ENCODE results near the gene DYRK1A. TPM values are rescaled to one million over a fixed set of nuclear protein-coding genes. Genes with fewer than 3 reads are reported as not detected.

DYRK1A gene
- total and polyA plus RNA-seq, 4 donors: 42.4 to 95.9 (median 59.1) TPM

GRCh38 chr21:37451446-37451845 is 84.9 kb downstream of the DYRK1A start:
- DNase-seq (ENCODE audit: low read depth in 4 of 6, low spot score in 6 of 6): no peak
- H3K9me3 ChIP-seq (ENCODE audit: control insufficient read depth, insufficient read depth, low read length): no peaks in the 10 kb centered on the region
- peaks cover 4% of the 10 kb centered on the region for H3K36me3 ChIP-seq (ENCODE audit: control insufficient read depth, insufficient read depth, low read length)
- no peaks in the 10 kb centered on the region for H3K27me3 ChIP-seq (ENCODE audit: control insufficient read depth, insufficient read depth, low read length)
- peaks cover 6% of the 10 kb centered on the region for H3K4me1 ChIP-seq (ENCODE audit: control insufficient read depth, insufficient read depth, low read length)
- H3K4me3 ChIP-seq (ENCODE audit: low read depth, low read length): no peak overlapping the region
- H3K27ac ChIP-seq (ENCODE audit: low read depth, low read length): no peak overlapping the region
- 99% methylated on average over 8 of the region's 16 CpGs for WGBS (ENCODE audit: insufficient coverage)

- Histone ChIP-seq H3K9me3 (ENCODE audit: control insufficient read depth, insufficient read depth, low read length) (no peaks in the 10 kb centered on the region), H3K4me3 (ENCODE audit: low read depth, low read length) (no peak overlapping the region), H3K36me3 (ENCODE audit: control insufficient read depth, insufficient read depth, low read length) (peaks cover 6% of the 10 kb centered on the region), H3K27ac (ENCODE audit: low read depth, low read length) (no peak overlapping the region), H3K27me3 (ENCODE audit: control insufficient read depth, insufficient read depth, low read length) (no peaks in the 10 kb centered on the region), H3K4me1 (ENCODE audit: control insufficient read depth, insufficient read depth, low read length) (peaks cover 11% of the 10 kb centered on the region)
- DNase-seq (ENCODE audit: low read depth in 4 of 6, low spot score in 6 of 6): peak in 2 of 6 donors; percentile 50 to 84
- WGBS (ENCODE audit: insufficient coverage): 39% methylated on average over 4 of the region's 4 CpGs
These were observed 85.7 kb downstream of the DYRK1A start for GRCh38 chr21:37452227-37452626.

GRCh38 chr21:37453350-37453749 is 86.8 kb downstream of the DYRK1A start:
- Histone ChIP-seq H3K4me3 (ENCODE audit: low read depth, low read length) (no peak overlapping the region), H3K36me3 (ENCODE audit: control insufficient read depth, insufficient read depth, low read length) (peaks cover 8% of the 10 kb centered on the region), H3K9me3 (ENCODE audit: control insufficient read depth, insufficient read depth, low read length) (no peaks in the 10 kb centered on the region), H3K27me3 (ENCODE audit: control insufficient read depth, insufficient read depth, low read length) (no peaks in the 10 kb centered on the region), H3K27ac (ENCODE audit: low read depth, low read length) (no peak overlapping the region), H3K4me1 (ENCODE audit: control insufficient read depth, insufficient read depth, low read length) (peaks cover 13% of the 10 kb centered on the region)
- WGBS (ENCODE audit: insufficient coverage): 78% methylated on average over 3 of the region's 4 CpGs
- no peak for DNase-seq (ENCODE audit: low read depth in 4 of 6, low spot score in 6 of 6)

- no peaks in the 10 kb centered on the region for H3K27me3 ChIP-seq (ENCODE audit: control insufficient read depth, insufficient read depth, low read length)
- peaks cover 8% of the 10 kb centered on the region for H3K36me3 ChIP-seq (ENCODE audit: control insufficient read depth, insufficient read depth, low read length)
- H3K4me3 ChIP-seq (ENCODE audit: low read depth, low read length): no peak overlapping the region
- WGBS (ENCODE audit: insufficient coverage): 67% methylated on average over 1 of the region's 2 CpGs
- DNase-seq (ENCODE audit: low read depth in 4 of 6, low spot score in 6 of 6): no peak
- peaks cover 18% of the 10 kb centered on the region for H3K4me1 ChIP-seq (ENCODE audit: control insufficient read depth, insufficient read depth, low read length)
- no peaks in the 10 kb centered on the region for H3K9me3 ChIP-seq (ENCODE audit: control insufficient read depth, insufficient read depth, low read length)
- H3K27ac ChIP-seq (ENCODE audit: low read depth, low read length): no peak overlapping the region
These were observed 88.4 kb downstream of the DYRK1A start for GRCh38 chr21:37454869-37455503.

GRCh38 chr21:37455504-37455911 is 88.9 kb downstream of the DYRK1A start:
- no peak overlapping the region for H3K4me3 ChIP-seq (ENCODE audit: low read depth, low read length)
- no peak overlapping the region for H3K27ac ChIP-seq (ENCODE audit: low read depth, low read length)
- H3K4me1 ChIP-seq (ENCODE audit: control insufficient read depth, insufficient read depth, low read length): peaks cover 18% of the 10 kb centered on the region
- DNase-seq (ENCODE audit: low read depth in 4 of 6, low spot score in 6 of 6): no peak
- H3K27me3 ChIP-seq (ENCODE audit: control insufficient read depth, insufficient read depth, low read length): no peaks in the 10 kb centered on the region
- WGBS (ENCODE audit: insufficient coverage): 86% methylated on average over 6 of the region's 7 CpGs
- peaks cover 8% of the 10 kb centered on the region for H3K36me3 ChIP-seq (ENCODE audit: control insufficient read depth, insufficient read depth, low read length)
- no peaks in the 10 kb centered on the region for H3K9me3 ChIP-seq (ENCODE audit: control insufficient read depth, insufficient read depth, low read length)

GRCh38 chr21:37458669-37459276 is 92.2 kb downstream of the DYRK1A start:
- Histone ChIP-seq H3K27me3 (ENCODE audit: control insufficient read depth, insufficient read depth, low read length) (no peaks in the 10 kb centered on the region), H3K4me1 (ENCODE audit: control insufficient read depth, insufficient read depth, low read length) (peaks cover 19% of the 10 kb centered on the region), H3K27ac (ENCODE audit: low read depth, low read length) (no peak overlapping the region), H3K36me3 (ENCODE audit: control insufficient read depth, insufficient read depth, low read length) (peaks cover 4% of the 10 kb centered on the region), H3K9me3 (ENCODE audit: control insufficient read depth, insufficient read depth, low read length) (no peaks in the 10 kb centered on the region), H3K4me3 (ENCODE audit: low read depth, low read length) (no peak overlapping the region)
- no peak for DNase-seq (ENCODE audit: low read depth in 4 of 6, low spot score in 6 of 6)
- 15% methylated on average over 2 of the region's 7 CpGs for WGBS (ENCODE audit: insufficient coverage)

GRCh38 chr21:37459575-37459974 is 93.0 kb downstream of the DYRK1A start:
- WGBS (ENCODE audit: insufficient coverage): 100% methylated on average over 1 of the region's 4 CpGs
- H3K4me3 ChIP-seq (ENCODE audit: low read depth, low read length): no peak overlapping the region
- no peak overlapping the region for H3K27ac ChIP-seq (ENCODE audit: low read depth, low read length)
- H3K9me3 ChIP-seq (ENCODE audit: control insufficient read depth, insufficient read depth, low read length): no peaks in the 10 kb centered on the region
- peaks cover 19% of the 10 kb centered on the region for H3K4me1 ChIP-seq (ENCODE audit: control insufficient read depth, insufficient read depth, low read length)
- no peaks in the 10 kb centered on the region for H3K27me3 ChIP-seq (ENCODE audit: control insufficient read depth, insufficient read depth, low read length)
- H3K36me3 ChIP-seq (ENCODE audit: control insufficient read depth, insufficient read depth, low read length): peaks cover 4% of the 10 kb centered on the region
- no peak for DNase-seq (ENCODE audit: low read depth in 4 of 6, low spot score in 6 of 6)

GRCh38 chr21:37460196-37460595 is 93.6 kb downstream of the DYRK1A start:
- WGBS (ENCODE audit: insufficient coverage): 40% methylated on average over 3 of the region's 7 CpGs
- no peaks in the 10 kb centered on the region for H3K27me3 ChIP-seq (ENCODE audit: control insufficient read depth, insufficient read depth, low read length)
- no peak overlapping the region for H3K27ac ChIP-seq (ENCODE audit: low read depth, low read length)
- no peak overlapping the region for H3K4me3 ChIP-seq (ENCODE audit: low read depth, low read length)
- DNase-seq (ENCODE audit: low read depth in 4 of 6, low spot score in 6 of 6): peak in 1 of 6 donors; percentile 37
- peaks cover 4% of the 10 kb centered on the region for H3K36me3 ChIP-seq (ENCODE audit: control insufficient read depth, insufficient read depth, low read length)
- peaks cover 19% of the 10 kb centered on the region for H3K4me1 ChIP-seq (ENCODE audit: control insufficient read depth, insufficient read depth, low read length)
- no peaks in the 10 kb centered on the region for H3K9me3 ChIP-seq (ENCODE audit: control insufficient read depth, insufficient read depth, low read length)

GRCh38 chr21:37461479-37461878 is 94.9 kb downstream of the DYRK1A start:
- Histone ChIP-seq H3K27me3 (ENCODE audit: control insufficient read depth, insufficient read depth, low read length) (no peaks in the 10 kb centered on the region), H3K9me3 (ENCODE audit: control insufficient read depth, insufficient read depth, low read length) (no peaks in the 10 kb centered on the region), H3K27ac (ENCODE audit: low read depth, low read length) (no peak overlapping the region), H3K4me3 (ENCODE audit: low read depth, low read length) (no peak overlapping the region), H3K4me1 (ENCODE audit: control insufficient read depth, insufficient read depth, low read length) (peaks cover 15% of the 10 kb centered on the region), H3K36me3 (ENCODE audit: control insufficient read depth, insufficient read depth, low read length) (peaks cover 4% of the 10 kb centered on the region)
- no peak for DNase-seq (ENCODE audit: low read depth in 4 of 6, low spot score in 6 of 6)
- WGBS (ENCODE audit: insufficient coverage): no CpG with 5 or more reads among the region's 4 CpGs
